Mammary epithelial cell (primary cell): ENCODE results near the gene ATP2B2.

Experiments used
- CTCF ChIP-seq, 2 donors: IDR thresholded peaks in 1 of 2; conservative IDR thresholded peaks in 1 of 2; 2 replicates each; pipeline ENCODE4 v1.5.1; 2011 to 2012; ENCODE audit warnings: inconsistent platforms in 2 of 2, low read length in 2 of 2, mild to moderate bottlenecking in 2 of 2, control low read depth in 1 of 2, low read depth in 1 of 2; ENCODE audit not compliant: insufficient read depth in 1 of 2; ENCODE audit errors: extremely low read depth in 1 of 2
- EZH2 ChIP-seq: IDR thresholded peaks from 2 replicates; pipeline ENCODE4 v1.6.1; 2012; ENCODE audit warnings: low read length, inconsistent platforms, borderline replicate concordance

DNA sequence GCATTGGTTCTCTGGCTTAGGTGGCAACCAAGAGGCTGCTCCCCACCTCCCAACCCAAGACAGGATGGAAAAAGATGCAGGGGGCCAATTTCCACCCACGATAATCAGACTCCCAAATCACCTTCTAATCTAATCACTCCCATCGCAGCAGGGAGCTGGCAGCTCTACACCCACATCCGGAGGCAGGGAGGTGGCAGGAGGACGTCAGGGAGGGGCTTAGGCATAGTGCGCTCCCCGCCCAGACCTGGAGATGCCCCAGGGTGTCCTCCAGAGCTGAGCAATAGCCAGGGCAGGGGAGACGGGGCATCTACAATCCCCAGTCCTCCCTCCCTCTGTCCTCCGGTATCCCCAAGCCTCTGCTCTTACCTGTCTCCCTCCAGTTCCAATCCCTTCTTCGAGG, 114.0 kb downstream of the ATP2B2 start:
- TF ChIP-seq CTCF (conservative IDR thresholded peaks at IDR 0.05 in 1 of 2, IDR thresholded peaks at IDR 0.05 in 1 of 2; ENCODE audit: extremely low read depth in 1 of 2, insufficient read depth in 1 of 2, low read depth in 1 of 2, low read length in 2 of 2) (no peak), EZH2 (no peak)
